ENCODE measurements around the gene LRRK1. TPM values are rescaled to one million over a fixed set of nuclear protein-coding genes. Genes with fewer than 3 reads are reported as not detected.

The LRRK1 gene
- total RNA-seq, 1 donor from 2014 or later = 15.7 TPM

DNA sequence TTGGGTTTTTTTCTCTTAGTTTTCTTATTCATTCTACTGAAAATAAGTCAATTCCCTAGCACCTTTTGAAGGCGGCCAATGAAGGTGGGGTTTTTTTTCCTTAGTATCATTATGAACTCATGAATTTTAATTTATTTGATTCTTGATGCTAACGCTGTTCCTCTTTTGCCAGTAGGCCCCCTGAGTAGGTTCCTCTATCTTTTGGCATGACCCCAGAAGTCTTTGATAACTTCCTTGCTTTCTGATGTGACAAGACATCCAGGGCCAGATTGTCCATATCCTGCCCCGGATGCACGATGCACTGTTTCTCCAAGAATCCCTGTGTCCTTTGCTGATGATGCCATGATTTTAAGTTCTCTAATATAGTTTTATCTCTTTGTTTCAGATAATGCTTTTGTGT, 20.6 kb downstream of the LRRK1 start:
- DNase-seq (ENCODE audit: low spot score) = no peak

DNA sequence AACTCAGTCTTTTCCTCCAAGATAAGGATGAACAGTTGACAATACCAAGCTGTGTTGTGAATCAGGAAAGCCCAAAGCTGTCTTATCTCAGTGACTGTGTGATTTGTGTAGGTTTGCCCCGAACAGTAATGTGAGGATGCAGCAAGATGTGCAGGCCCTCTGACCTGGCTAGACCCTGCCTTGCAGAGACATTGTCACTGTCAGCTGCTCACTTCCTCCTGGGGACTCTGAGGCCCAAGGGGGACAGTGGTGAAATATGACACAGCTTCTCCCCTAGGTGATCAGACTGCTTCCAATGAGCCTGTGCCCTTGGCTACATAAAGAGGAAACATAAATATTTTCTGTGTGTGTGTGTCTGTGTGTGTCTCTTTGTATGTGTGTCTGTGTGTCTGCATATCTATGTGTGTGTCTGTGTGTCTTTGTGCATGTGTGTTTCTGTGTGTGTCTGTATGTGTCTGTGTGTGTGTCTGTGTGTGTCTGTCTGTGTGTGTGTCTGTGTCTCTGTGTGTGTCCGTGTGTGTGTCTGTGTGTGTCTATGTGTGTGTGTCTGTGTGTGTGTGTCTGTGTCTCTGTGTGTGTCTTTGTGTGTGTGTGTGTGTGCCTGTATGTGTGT, 21.7 kb downstream of the LRRK1 start:
- DNase-seq (ENCODE audit: low spot score) = no peak

DNA sequence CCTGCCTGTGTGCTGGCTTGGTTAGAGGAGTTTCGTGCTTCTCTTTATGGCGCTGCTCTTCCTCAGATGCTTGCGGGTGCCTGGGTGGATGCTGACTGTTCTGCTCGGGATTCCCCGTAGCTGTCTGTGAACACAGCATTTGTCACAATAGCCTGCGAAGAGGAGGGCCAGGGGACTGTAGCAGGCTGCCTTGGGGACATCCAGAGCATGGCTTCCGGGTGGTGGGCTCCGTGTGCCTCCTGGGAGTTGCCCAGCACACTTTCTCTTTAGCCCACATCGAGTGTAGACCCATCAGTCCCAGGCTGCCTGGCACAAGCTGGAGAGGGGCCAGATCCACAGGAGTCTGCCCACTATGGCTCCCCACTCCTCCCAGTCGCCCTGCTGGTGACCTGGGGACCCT, 22.4 kb downstream of the LRRK1 start:
- no peak for DNase-seq (ENCODE audit: low spot score)

DNA sequence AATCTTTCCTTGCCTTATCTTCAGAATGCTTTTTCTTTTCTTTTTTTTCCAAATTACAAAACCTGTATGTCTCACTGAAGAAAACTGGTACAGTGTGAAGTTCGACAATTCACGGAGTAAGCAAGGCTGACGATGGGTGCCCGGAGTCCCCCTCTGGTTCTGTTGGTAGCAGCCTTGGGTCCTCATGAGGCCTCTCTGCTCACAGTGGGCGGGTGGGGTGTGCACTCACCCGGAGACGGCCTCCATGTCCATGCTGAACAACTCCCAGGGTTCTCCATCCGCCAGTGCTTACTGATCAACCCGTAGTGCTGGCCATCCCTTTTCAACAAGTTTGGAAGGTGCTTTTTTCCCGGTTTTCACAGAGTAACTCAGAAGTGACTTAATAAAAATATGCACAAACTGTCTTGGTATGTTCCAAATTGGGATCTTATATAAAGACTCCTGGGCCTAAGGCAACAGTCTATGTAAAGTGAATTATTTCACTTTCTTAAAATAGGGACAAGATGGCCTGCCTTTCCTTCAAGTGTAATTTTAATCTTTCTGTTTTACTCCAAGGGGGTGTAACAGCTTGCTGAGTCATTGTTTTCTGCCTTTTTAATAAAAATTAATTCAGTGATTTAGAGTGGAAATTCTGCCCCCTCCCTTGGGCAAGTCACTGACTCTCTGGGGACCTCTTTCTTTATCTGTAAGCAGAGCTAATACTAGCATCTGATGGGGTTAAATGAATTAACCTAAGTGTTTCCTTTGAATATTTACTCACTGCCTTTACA, 23.7 kb downstream of the LRRK1 start:
- DNase-seq (ENCODE audit: low spot score) = no peak

DNA sequence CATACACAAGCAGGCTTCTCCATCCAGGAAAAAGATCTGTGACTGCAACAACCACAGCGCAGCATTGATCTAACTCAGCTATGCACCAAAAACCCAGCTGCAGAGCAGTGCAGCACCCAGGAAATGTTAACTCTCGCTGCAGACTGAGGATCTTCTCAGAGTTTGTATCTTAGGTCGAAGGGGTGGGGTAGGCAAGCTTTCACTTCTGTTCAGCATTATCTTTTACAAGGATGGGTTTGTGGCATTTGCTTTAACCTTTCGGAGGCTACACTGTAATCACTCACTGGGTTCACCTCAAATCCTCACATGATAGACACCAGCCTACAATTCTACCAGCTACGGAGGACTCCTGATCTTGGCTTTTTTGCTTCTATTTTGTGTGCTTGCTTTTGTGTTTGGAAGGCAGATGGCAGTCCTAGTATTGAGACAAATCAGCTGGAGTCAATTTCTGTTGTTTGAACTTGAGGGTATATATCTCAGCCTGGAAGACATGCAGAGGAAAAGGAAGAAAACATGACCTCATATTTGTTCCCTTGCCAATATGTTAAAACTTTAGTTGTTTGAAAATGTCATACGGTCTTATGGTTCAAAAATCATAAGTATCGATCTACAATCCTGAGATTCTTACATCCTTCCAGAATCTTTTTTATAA, 25.2 kb downstream of the LRRK1 start:
- no peak for DNase-seq (ENCODE audit: low spot score)

DNA sequence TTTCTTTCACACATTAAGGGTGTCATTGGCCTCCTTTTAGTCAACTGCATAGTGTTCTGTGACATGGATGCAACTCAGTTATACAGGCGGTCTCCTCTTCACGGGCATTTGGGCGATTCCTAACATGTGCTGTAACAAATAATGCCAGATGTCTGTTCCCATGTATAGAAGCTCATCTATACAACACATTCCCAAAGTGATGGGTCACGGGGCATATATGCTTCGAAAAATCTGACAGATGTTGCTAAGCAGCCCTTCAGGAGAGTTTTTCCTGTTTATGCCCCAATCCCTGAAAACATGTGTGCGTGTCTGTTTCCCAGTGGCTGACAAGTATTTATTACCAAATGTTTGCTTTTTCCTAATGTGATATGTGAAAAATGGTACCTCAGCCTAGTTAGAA, 25.8 kb downstream of the LRRK1 start:
- DNase-seq (ENCODE audit: low spot score) = no peak

DNA sequence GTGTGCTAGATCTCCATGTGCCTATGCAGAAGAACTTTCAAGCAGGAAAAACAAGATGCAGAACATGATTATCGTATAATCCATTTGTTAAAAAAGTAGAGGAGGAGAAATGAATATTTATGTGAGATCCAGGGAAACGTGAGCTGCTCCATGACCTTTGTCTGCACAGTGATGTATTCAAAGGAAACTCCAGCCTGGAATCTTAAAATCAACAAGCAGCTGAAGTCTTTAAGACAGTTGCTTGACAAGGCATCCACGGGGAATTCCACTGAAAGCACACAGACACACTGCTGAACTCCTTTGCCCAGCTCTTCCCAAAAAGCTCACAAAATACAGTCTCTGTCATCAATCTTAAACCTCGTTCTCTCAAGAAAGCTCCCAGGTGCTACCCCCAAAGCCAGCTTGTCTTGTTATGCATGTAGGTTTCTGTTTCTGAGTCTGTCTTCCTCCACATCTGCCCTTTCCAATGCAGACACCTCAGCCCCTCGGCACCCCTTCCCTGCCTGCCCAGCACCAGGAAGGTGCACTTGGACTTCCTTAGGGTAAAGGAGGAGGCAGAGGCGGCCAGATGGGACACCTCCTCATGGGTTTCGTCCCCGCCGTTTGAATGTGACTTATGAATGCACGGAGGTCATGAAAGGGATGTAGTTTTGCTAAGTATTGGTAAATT, 28.7 kb downstream of the LRRK1 start:
- DNase-seq (ENCODE audit: low spot score) = no peak

DNA sequence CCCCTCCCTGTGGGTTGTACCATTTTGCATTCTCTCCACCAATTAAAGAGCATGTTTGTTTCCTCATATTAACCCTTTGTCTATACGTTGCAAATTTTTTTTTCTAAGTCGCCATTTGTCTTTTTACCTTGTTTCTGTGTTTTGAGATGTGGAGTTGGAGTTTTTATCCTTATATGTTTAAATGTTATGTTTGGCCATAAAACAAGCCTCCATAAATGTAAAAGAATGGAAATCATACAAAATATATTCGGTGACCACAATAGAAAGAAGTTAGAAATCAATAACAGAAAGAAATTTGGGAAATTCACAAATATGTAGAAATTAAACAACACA, 29.2 kb downstream of the LRRK1 start:
- no peak for DNase-seq (ENCODE audit: low spot score)

DNA sequence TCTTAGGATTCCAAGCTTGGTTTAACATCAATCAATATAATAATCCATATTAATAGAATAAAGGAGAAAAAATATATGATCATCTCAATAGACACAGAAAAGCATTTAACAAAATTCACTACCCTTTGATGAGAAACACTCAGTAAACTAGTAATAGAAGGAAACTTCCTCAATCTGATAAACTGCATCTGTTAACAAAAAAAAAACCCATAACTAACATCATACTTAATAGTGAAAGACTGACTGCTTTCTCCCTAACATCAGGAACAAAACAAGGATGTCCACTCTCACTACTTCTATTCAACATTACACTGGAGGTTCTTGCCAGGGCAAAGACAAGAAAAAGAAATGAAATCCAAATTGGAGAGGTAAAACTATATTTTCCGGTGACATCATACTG, 30.5 kb downstream of the LRRK1 start:
- DNase-seq (ENCODE audit: low spot score) = no peak

DNA sequence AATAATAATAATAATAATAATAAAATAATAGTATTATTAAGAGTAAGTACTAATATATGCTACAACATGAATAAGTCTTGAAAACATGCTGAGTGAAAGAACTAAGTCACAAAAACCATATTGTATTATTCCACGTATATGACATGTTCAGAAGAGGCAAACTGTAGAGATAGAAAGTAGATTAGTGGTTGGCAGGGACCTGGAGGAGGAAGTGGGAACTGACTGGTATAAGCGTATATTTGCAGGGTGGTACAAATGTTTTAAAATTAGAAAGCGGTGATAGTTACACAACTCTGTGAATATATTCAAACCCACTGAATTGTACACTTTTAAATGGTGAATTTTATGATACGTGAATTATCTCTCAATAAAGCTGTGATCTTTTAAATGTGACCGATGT, 32.8 kb downstream of the LRRK1 start:
- no peak for DNase-seq (ENCODE audit: low spot score)

DNA sequence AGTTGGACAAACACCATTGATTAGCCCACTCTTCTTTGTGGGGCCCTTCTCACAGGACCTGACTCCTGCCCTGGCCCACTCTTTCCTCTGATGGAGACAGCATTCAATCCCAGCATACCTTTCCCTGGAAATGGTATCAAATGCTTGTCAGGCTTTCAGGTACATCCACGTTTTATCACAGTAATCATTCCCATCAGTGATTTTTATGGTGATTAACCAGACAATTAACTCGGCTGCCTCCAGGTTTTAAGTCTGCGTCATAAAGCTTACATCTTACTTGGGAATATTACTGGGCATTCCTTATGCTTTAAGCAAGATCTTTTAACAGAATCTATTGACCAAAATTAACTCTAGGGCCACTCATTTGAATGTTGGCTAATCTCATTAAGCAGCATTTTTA, 33.4 kb downstream of the LRRK1 start:
- no peak for DNase-seq (ENCODE audit: low spot score)

DNA sequence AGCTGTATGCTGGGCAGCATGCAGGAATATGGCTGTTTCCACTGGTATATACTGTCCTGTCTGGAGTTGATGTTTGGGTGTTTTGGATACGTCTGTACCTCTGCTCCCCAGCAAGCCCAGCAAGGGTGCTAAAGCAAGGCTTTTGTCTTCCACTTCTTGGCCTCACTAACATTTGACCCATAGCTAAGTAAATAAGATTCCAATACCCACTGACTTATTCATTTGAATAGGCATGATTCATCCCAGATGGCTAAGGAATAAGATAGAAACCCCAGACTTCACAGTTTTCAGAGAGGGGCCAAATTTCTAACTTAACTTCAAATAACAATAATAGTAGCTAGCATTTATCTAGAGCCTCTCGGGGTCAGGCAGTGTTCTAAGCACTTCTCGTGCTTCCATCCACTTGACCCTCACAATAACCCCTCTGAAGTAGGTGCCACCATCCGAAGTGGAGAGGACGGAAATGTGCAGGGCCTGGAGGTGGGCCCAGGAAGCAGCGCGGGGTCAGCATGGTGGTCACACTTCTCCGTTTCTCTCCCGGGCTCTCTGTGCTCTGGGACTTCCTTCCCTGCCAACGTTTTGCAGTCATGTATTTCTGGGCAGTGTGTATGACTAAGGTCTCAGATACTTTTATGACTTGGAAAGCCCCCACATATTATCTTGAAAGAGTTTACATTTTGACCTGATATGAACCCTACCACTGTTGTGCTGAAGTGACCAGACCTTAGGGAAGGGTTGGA, 39.3 kb downstream of the LRRK1 start:
- DNase-seq (ENCODE audit: low spot score) = no peak

DNA sequence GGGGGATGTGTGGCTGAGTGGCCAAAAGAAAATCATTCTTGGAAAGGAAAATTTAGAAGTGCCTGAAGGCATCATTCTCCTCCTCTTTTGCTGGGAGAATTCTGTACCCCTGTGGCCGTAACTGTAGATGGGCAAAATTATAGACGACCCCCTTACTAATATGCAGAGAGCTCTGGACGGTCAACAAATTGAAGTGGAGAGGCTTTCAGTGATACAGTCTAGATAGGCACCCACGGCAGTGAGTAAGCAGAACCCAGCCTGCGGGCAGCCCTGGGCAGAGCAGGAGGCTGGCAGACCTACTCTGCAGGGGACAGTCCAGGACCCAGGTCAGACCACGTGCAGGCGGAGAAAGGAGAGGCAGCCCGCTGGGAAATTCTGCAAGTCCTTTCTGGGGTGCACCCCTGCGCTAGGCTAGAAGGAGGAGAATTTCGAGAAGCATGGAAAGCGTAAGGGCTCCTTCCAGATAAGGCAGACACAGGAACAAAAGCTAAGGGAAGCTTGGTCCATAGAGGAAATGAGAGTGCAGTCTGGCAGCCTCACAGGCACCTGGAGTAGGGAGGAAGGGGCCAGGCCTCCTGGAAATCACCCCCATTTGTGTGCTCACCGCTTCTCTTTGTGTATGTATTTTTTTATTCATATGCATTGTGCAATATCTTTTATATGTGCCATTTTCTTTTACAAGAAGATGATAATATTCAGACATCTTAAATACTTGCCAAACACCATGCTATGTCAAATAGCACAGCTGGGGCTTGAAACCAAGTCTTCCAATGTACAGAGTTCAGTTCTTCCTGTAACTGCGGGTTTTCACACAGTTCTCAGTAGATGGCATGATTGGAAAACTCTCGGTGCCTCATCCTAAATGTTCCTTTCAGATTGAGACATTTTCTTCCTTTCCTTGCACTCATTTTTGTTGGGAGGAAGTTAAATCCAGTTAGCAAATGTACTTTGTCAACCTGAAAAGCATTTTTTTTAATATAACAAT, 40.2 kb downstream of the LRRK1 start:
- no peak for DNase-seq (ENCODE audit: low spot score)

DNA sequence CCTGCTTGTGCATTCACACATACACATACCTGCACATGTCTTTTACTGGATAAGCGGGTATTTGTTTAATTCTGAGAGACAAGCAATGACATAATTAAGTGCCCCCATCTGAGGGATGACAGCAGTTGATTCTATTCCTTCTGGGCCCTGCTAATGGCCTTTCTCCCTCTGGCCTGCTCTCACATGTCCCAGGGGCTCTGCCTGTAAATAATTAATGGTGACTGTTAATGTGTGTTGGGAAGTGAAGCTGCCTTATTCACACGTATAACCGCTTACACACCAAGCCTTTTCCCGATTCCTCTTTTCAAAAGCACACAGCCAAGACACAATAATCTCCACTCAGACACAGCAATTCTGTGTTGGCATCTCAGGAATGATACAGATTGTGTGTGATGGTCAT, 47.8 kb downstream of the LRRK1 start:
- no peak for DNase-seq (ENCODE audit: low spot score)

DNA sequence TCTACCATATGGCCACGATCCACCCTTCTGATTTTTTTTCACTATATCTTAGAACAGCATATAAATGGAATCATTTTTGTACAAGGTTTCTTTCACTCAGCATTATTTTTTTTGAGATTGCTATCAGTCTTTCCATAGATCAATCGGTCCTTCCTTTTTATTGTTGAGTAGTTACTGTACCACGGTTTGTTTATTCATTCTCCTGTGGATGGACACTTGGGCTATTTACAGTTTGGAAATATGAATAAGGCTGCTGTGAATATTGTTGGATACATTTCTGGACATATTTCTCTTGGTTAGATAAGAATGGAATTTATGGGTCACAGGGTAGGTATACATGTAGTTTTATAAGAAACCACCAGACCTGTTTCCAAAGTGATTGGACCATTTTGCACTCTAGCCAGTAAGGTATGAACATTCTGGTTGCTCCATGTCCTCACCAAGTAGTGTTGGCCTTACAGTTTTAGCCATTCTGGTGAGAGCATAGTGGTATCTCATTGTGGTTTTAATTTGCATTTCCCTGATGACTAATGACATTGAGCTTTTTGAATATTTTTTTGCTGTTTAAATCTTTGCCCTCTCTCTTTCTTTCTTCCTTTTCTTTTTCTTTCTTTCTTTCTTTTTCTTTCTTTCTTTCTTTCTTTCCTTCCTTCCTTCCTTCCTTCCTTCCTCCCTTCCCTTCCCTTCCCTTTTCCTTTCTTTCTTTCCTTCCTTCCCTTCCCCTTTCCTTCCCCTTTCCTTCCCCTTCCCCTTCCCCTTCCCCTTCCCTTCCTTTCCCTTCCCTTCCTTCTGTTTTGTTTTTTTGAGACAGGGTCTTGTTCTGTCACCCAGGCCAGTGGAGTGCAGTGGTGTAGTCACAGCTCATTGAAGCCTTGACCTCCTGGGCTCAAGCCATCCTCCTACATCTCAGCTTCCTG, 49.2 kb downstream of the LRRK1 start:
- no peak for DNase-seq (ENCODE audit: low spot score)

DNA sequence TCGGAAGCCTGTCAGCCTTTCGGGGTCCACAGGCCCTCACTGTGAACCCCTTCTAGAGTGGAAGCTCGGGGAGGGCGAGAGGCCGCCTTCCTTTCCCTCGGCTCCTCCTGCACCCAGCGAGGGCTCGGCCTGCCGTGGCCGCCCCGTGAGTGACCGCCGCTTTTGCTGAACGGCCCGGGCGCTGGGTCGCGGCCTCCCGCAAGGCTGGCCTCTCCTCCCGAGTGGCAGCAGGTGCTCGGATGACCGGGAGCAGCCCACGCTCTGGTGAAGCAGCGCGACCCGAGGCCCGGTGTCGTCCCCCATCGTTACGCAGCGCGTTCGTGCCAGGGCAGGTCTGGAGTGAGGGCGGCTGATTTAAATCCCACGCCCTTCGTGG, 53.8 kb downstream of the LRRK1 start:
- DNase-seq (ENCODE audit: low spot score) = no peak

DNA sequence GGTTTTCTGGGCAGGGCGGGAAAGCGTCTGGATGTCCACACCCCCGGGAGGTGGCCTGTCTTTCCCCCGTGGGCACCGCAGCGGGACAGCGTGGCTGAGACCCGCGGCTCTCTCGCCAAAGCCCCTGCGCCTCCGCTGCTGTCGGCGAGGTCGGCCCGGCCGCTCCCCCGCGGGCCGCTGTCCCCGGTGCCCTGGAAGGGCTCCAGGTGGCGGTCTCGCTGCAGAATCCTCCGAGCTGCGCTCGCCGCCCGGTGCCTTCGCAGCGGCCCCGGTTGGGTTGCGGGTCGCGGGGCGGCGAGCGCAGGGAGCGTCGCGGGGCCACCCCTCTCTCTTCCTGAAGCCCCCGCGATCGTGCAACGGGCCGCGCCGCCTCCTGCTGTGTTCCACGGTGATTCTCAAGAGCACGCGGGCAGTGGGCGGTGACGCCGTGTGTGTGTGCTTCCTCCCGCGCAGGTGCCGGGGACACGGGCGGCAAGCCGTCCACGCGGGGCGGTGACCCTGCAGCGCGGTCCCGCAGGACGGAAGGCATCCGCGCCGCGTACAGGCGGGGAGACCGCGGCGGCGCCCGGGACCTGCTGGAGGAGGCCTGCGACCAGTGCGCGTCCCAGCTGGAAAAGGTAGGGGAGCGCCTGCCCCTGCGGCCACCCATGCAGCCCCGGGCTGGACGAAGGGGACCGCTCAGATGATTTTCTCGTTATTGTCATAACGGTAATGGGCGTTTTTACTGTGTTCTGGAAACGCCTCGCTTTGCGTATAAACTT, 54.4 kb downstream of the LRRK1 start:
- no peak for DNase-seq (ENCODE audit: low spot score)

DNA sequence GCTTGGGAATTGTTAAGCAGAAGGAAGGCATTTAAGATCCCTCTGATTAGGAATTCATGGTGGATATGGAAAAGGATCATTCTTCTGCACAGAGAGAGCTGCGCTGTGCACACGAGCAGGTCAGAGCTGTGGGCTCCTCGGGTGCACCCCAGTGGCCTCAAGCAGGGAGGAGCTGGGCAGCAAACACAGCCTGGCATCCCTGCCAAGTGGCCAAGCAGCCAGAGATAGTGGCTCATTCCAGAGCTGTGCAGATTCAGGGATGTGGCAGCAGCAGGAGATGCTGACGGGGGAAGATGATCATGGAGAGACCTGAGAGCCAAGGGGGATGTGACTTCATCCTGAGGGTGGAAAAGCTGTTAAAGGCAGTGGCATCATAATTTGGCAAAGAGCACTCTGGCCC, 55.9 kb downstream of the LRRK1 start:
- DNase-seq (ENCODE audit: low spot score) = no peak

DNA sequence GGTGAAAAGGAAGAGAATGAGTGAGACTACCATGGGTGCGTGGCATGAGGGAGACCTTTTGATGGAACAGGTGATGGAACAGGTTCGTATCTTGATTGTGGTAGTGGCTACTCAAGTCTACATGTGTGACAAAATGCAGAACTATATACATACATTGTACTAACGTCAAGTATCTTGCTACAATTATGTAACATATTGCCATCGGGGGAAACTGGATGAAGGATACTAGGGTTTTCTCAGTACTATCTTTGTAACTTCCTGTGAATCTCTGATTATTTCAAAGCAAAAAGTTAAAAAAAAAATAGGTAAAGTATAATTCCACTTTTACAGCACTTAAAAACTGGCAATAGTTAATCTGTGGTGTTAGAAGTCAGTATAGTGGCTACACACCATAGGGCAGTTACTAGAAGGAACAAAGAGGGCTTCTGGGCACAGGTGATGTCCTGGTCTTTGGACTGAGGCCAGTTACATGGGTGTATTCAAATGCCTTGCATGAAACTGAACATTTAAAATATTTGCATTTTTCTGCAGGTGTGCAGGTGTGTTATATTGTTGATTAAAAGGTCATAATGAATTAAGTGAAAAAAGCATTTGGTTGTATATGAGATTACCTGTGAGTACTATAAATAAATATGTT, 61.4 kb downstream of the LRRK1 start:
- no peak for DNase-seq (ENCODE audit: low spot score)

Measured in mucosa of gallbladder (tissue), 1 donor.